Measurements from ENCODE around the gene SLC39A11.

Gene SLC39A11

GRCh38 chr17:72813481-72813880 is 279.0 kb downstream of the SLC39A11 start:
- no peak for DNase-seq (ENCODE audit: extremely low spot score)
- CTCF ChIA-PET = interaction anchor here (1.6 to 1.7 kb wide), 2 partner anchors 9 to 64 kb away, joined by 4 read pairs; no protein-coding TSS in a partner anchor
- no peak for TF ChIP-seq CTCF (IDR thresholded peaks at IDR 0.05; ENCODE audit: control extremely low read depth, extremely low read depth, low read depth, missing control alignments)
- POLR2A ChIA-PET = no interaction called here

GRCh38 chr17:72812823-72813222 is 279.7 kb downstream of the SLC39A11 start:
- no peak for TF ChIP-seq CTCF (IDR thresholded peaks at IDR 0.05; ENCODE audit: control extremely low read depth, extremely low read depth, low read depth, missing control alignments)
- ChIA-PET POLR2A (no interaction called here), CTCF (interaction anchor here (1.1 to 1.7 kb wide), 3 partner anchors 10 to 65 kb away, joined by 3 to 4 read pairs (median 4); no protein-coding TSS in a partner anchor)
- DNase-seq (ENCODE audit: extremely low spot score) = no peak

GRCh38 chr17:72811976-72812687 is 280.4 kb downstream of the SLC39A11 start:
- DNase-seq (ENCODE audit: extremely low spot score) = no peak
- ChIA-PET POLR2A (no interaction called here), CTCF (interaction anchor here (1.1 to 1.6 kb wide), 2 partner anchors 20 to 65 kb away, joined by 3 to 4 read pairs; no protein-coding TSS in a partner anchor)
- no peak for TF ChIP-seq CTCF (IDR thresholded peaks at IDR 0.05; ENCODE audit: control extremely low read depth, extremely low read depth, low read depth, missing control alignments)

GRCh38 chr17:72810991-72811508 is 281.4 kb downstream of the SLC39A11 start:
- ChIA-PET POLR2A (no interaction called here), CTCF (no interaction called here)
- DNase-seq (ENCODE audit: extremely low spot score) = no peak

GRCh38 chr17:72806011-72806410 is 286.5 kb downstream of the SLC39A11 start:
- CTCF ChIA-PET = no interaction called here
- no peak for DNase-seq (ENCODE audit: extremely low spot score)
- POLR2A ChIA-PET = no interaction called here
- no peak for TF ChIP-seq CTCF (IDR thresholded peaks at IDR 0.05; ENCODE audit: control extremely low read depth, extremely low read depth, low read depth, missing control alignments)

More at GRCh38 chr17:72810991-72811508, 281.4 kb downstream of the SLC39A11 start:
- TF ChIP-seq CTCF (IDR thresholded peaks at IDR 0.05; ENCODE audit: control extremely low read depth, extremely low read depth, low read depth, missing control alignments) = no peak

- ChIA-PET CTCF (no interaction called here), POLR2A (no interaction called here)
- no peak for DNase-seq (ENCODE audit: extremely low spot score)
- no peak for TF ChIP-seq CTCF (IDR thresholded peaks at IDR 0.05; ENCODE audit: control extremely low read depth, extremely low read depth, low read depth, missing control alignments)
Measured at GRCh38 chr17:72804949-72805707, 287.4 kb downstream of the SLC39A11 start.

Data from GM10248 (cell line).